Ovary (tissue), 3 donors: ENCODE results near the gene CD244.

Source experiments
- POLR2A ChIP-seq: fragments of 450-650 bp; IDR thresholded peaks from one replicate; pipeline ENCODE4 v1.6.1; 2017; ENCODE audit warnings: antibody characterized with exemption, mild to moderate bottlenecking, moderate library complexity
- TF ChIP-seq, protein P1 (sequence below), 3 donors: fragments of 450-650 bp in 2 of 3; fragments of 200-600 bp in 1 of 3; IDR thresholded peaks; one replicate each; pipeline versions ENCODE4 v1.5.1 to v1.8.0; 2016 to 2022; ENCODE audit warnings: antibody characterized with exemption in 3 of 3, mild to moderate bottlenecking in 1 of 3
- donor health status: DM: no; HTN: no; CAD: no.

DNA sequence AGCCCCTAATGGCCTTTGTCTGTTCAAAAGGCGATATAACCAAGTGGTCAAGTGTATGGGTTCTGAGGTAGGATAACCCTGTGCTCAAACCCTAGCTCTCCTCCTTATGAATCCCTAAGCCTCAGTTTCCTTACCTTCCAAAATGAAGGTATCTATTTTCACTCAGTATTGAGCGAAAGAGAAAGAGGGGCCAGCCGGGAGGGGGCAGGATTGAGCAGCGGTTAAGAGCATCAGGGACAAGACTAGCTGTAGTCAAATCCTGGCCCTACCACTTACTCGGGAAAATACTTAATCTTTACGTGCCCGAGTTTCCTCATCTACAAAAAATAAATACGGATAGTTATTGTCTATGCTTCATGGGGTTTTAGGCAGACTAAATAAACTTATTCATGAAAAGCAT lies 41.1 kb downstream of the CD244 start:
- TF ChIP-seq, protein P1, sequence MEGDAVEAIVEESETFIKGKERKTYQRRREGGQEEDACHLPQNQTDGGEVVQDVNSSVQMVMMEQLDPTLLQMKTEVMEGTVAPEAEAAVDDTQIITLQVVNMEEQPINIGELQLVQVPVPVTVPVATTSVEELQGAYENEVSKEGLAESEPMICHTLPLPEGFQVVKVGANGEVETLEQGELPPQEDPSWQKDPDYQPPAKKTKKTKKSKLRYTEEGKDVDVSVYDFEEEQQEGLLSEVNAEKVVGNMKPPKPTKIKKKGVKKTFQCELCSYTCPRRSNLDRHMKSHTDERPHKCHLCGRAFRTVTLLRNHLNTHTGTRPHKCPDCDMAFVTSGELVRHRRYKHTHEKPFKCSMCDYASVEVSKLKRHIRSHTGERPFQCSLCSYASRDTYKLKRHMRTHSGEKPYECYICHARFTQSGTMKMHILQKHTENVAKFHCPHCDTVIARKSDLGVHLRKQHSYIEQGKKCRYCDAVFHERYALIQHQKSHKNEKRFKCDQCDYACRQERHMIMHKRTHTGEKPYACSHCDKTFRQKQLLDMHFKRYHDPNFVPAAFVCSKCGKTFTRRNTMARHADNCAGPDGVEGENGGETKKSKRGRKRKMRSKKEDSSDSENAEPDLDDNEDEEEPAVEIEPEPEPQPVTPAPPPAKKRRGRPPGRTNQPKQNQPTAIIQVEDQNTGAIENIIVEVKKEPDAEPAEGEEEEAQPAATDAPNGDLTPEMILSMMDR (IDR thresholded peaks at IDR 0.05) = no peak
- TF ChIP-seq POLR2A = no peak
